Activated B cell treated with CpG ODN at 0.5 μM for 24 hours (primary cell): Measurements from ENCODE around the gene HDAC4. TPM values are rescaled to one million over a fixed set of nuclear protein-coding genes. Genes with fewer than 3 reads are reported as not detected.

Source experiments
- ATAC-seq: fragments of 200-7000 bp; cut with Tn5 transposase; one replicate; pipeline ENCODE4 v1.10.0; 2021; ENCODE audit warnings: low read depth, mild to moderate bottlenecking, moderate library complexity
- CTCF ChIA-PET: fragments of 350-600 bp; sonication (Branson Sonifier 250); formaldehyde crosslinking; loops from one replicate; lab custom pipeline; 2021; ENCODE audit warnings: antibody characterized with exemption; lab: Charles Lee
- POLR2A ChIA-PET: fragments of 350-600 bp; sonication (Branson Sonifier 250); formaldehyde crosslinking; loops from one replicate; lab custom pipeline; 2021; ENCODE audit warnings: antibody characterized with exemption; lab: Charles Lee
- DNase-seq: peaks from one replicate; pipeline ENCODE4 v3.0.0; 2022
- H3K27ac Mint-ChIP-seq: one replicate; pipeline ENCODE4 v1.8.0; 2020; ENCODE audit warnings: mixed read lengths
- H3K27me3 Mint-ChIP-seq: one replicate; pipeline ENCODE4 v1.8.0; 2021; ENCODE audit warnings: mixed read lengths
- H3K36me3 Mint-ChIP-seq: one replicate; pipeline ENCODE4 v1.8.0; 2021; ENCODE audit warnings: low read depth, mixed read lengths
- H3K4me1 Mint-ChIP-seq: one replicate; pipeline ENCODE4 v1.8.0; 2021; ENCODE audit warnings: mixed read lengths
- H3K4me3 Mint-ChIP-seq: one replicate; pipeline ENCODE4 v1.8.0; 2020; ENCODE audit warnings: mild to moderate bottlenecking, mixed read lengths
- H3K9me3 Mint-ChIP-seq: one replicate; pipeline ENCODE4 v1.8.0; 2020; ENCODE audit warnings: mixed read lengths
- intact Hi-C: fragments of 100-400 bp; cut with micrococcal nuclease; formaldehyde crosslinking; loops from one replicate; pipeline ENCODE4 v1.15.1; 2024
- total RNA-seq: library from RNA; stranded (reverse); gene quantifications from 2 replicates; pipeline ENCODE4 v1.2.3, GENCODE V29; 2022
- TF ChIP-seq, protein P1 (sequence below): fragments of 200-600 bp; IDR thresholded peaks from one replicate; pipeline ENCODE4 v1.8.0; 2022; ENCODE audit warnings: antibody characterized with exemption, mild to moderate bottlenecking

Gene HDAC4
- total RNA-seq, 1 donor from 2014 or later, result 31.9 TPM

DNA sequence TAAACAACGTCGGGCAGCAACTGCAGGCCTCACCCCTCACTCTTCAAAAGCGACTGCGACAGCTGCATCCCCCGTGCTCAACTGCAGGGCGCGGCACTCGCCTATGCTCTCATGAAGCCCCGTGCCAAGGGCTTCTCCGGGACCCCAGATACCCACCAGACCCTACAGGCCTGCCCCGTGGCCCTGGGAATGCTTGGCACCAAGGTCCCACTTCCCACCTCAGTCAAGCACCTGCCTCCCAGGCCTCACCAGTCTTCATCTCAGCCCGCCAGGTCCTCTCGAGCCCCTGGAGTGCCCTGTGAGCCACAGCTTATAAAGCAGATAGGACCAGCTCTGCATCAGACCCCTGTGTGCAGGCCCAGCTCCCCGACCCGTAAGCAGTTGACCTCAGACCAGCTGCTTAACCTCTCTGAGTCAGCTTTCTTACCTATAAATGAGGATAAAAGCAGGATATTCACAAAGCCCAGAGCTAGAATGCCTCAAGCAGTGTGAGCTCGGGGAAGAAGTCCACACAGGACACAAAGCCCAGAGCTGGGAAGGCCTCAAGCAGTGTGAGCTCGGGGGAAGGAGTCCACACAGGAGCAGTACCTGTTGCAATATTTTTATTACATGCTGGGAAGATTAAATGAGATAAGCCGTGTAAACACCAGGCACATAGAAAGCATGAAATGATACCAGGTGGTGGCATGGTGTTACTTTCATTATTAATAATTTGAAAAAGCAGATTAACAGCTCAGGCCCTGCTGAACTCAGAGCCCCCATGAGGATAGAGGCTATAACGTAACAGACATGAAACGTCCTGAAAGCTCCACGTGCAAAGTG lies 96.9 kb downstream of the HDAC4 start:
- DNase-seq (peak; percentile 13), ATAC-seq (peak; percentile 82)
- intact Hi-C loops, result loop anchor here (1.0 to 5.0 kb wide), 5 partner anchors 10 to 78 kb away; no protein-coding TSS in a partner anchor
- no peaks in the 10 kb centered on the region for H3K9me3 Mint-ChIP-seq
- H3K4me1 Mint-ChIP-seq, result peaks cover 44% of the 10 kb centered on the region
- H3K4me3 Mint-ChIP-seq, result peak overlapping the region; percentile 29
- H3K27ac Mint-ChIP-seq, result peak overlapping the region; percentile 11
- ChIA-PET CTCF (interaction anchor here (1.3 to 1.5 kb wide), 2 partner anchors 36 to 37 kb away, joined by 3 to 4 read pairs; no protein-coding TSS in a partner anchor), POLR2A (interaction anchor here (0.6 to 2.5 kb wide), 7 partner anchors 8 to 97 kb away, joined by 3 to 14 read pairs (median 5); partner anchors contain the start of gene HDAC4)
- H3K36me3 Mint-ChIP-seq, result peaks cover 2% of the 10 kb centered on the region
- no peaks in the 10 kb centered on the region for H3K27me3 Mint-ChIP-seq
- TF ChIP-seq, protein P1, sequence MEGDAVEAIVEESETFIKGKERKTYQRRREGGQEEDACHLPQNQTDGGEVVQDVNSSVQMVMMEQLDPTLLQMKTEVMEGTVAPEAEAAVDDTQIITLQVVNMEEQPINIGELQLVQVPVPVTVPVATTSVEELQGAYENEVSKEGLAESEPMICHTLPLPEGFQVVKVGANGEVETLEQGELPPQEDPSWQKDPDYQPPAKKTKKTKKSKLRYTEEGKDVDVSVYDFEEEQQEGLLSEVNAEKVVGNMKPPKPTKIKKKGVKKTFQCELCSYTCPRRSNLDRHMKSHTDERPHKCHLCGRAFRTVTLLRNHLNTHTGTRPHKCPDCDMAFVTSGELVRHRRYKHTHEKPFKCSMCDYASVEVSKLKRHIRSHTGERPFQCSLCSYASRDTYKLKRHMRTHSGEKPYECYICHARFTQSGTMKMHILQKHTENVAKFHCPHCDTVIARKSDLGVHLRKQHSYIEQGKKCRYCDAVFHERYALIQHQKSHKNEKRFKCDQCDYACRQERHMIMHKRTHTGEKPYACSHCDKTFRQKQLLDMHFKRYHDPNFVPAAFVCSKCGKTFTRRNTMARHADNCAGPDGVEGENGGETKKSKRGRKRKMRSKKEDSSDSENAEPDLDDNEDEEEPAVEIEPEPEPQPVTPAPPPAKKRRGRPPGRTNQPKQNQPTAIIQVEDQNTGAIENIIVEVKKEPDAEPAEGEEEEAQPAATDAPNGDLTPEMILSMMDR, result no peak

- ATAC-seq (peak; percentile 55), DNase-seq (peak; percentile 24)
- Mint-ChIP-seq H3K4me3 (no peak overlapping the region), H3K36me3 (no peaks in the 10 kb centered on the region), H3K4me1 (peaks cover 50% of the 10 kb centered on the region), H3K27me3 (no peaks in the 10 kb centered on the region), H3K9me3 (no peaks in the 10 kb centered on the region), H3K27ac (no peak overlapping the region)
- TF ChIP-seq, protein P1, result no peak
- ChIA-PET POLR2A (interaction anchor here (0.7 to 2.5 kb wide), 4 partner anchors 9 to 98 kb away, joined by 3 to 14 read pairs (median 8); partner anchors contain the start of gene HDAC4), CTCF (interaction anchor here (1.1 to 1.5 kb wide), 2 partner anchors 10 to 36 kb away, joined by 3 to 4 read pairs; no protein-coding TSS in a partner anchor)
- intact Hi-C loops, result loop anchor here (1.0 to 5.0 kb wide), 4 partner anchors 9 to 79 kb away; no protein-coding TSS in a partner anchor
Observed at GRCh38 chr2:239302808-239303557, 97.8 kb downstream of the HDAC4 start.

DNA sequence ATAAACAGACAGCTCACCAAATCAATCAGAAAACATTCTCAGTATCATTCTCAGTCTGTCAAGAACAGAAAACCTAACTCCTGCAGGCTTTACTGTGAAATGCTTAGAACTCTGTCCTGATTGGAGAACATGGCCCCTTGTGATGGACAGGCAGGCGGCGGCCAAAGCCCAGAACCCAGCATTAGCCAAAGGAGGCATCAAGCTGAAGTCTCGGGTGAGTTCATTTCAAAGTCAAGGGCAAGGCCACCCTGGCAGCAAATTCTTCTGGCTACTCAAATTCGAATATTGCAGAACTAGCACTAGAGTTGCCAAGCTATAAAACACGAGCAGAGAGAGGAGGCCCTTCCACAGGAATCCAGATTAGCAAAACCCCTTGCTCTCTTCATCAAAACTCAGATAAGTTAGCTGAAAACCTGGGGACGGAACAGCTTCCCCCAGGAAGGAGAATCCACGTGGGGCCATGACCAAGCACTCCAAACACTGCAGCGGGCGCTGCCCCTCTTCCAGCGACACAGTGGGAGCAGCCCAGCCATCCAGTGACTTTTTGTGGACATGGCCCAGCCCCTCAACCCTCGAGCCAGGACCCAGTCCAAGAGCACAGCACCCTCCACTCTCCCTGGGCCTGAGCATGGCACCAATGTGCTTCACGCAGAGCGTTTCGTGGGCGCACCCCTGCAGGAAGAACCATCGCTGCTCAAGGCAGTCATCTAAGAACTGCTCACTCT lies 98.6 kb downstream of the HDAC4 start:
- POLR2A ChIA-PET, result interaction anchor here (0.7 to 2.5 kb wide), 3 partner anchors 8 to 99 kb away, joined by 3 to 14 read pairs (median 4); partner anchors contain the start of gene HDAC4
- no peaks in the 10 kb centered on the region for H3K27me3 Mint-ChIP-seq
- no peaks in the 10 kb centered on the region for H3K9me3 Mint-ChIP-seq
- CTCF ChIA-PET, result interaction anchor here (1.1 kb wide), 1 partner anchor 9 kb away, joined by 3 read pairs; no protein-coding TSS in a partner anchor
- intact Hi-C loops, result loop anchor here (5.0 kb wide), 3 partner anchors 35 to 80 kb away; no protein-coding TSS in a partner anchor
- DNase-seq, result no peak
- TF ChIP-seq, protein P1, result no peak
- no peak overlapping the region for H3K4me3 Mint-ChIP-seq
- H3K36me3 Mint-ChIP-seq, result no peaks in the 10 kb centered on the region
- ATAC-seq, result no peak
- H3K4me1 Mint-ChIP-seq, result peaks cover 56% of the 10 kb centered on the region
- H3K27ac Mint-ChIP-seq, result no peak overlapping the region

GRCh38 chr2:239300871-239301735 lies 99.7 kb downstream of the HDAC4 start:
- ChIA-PET CTCF (interaction anchor here (1.0 kb wide), 1 partner anchor 34 kb away, joined by 3 read pairs; no protein-coding TSS in a partner anchor), POLR2A (no interaction called here)
- Mint-ChIP-seq H3K4me3 (no peak overlapping the region), H3K27me3 (no peaks in the 10 kb centered on the region), H3K36me3 (no peaks in the 10 kb centered on the region), H3K4me1 (peaks cover 55% of the 10 kb centered on the region), H3K9me3 (no peaks in the 10 kb centered on the region), H3K27ac (no peak overlapping the region)
- no peak for DNase-seq
- TF ChIP-seq, protein P1, result no peak
- no peak for ATAC-seq
- intact Hi-C loops, result loop anchor here (5.0 kb wide), 3 partner anchors 34 to 81 kb away; no protein-coding TSS in a partner anchor
